ENCODE measurements around the gene XNDC1N. TPM values are rescaled to one million over a fixed set of nuclear protein-coding genes. Genes with fewer than 3 reads are reported as not detected.

XNDC1N gene
- 3.0 to 4.3 TPM (median 3.4 TPM) in 5 replicates for total RNA-seq (2022; extraction: Qiagen RNA extraction; ENCODE audit: low read depth)

GRCh38 chr11:71927820-71928736 lies at the start of gene XNDC1N:
XNDC1N (minus strand) TSS chr11:71928594; CDS start chr11:71923353, 5,241 bp downstream.

GRCh38 chr11:71928737-71929443 lies 496 bp upstream of the XNDC1N start, which contains the start of gene RNF121:
RNF121 (plus strand) TSS chr11:71929046; CDS start chr11:71929062, 16 bp downstream.

Other genes with a start within 250 kb of the XNDC1N start
- gene DEFB108B, start 95.4 kb downstream of the XNDC1N start, total RNA-seq (2022; extraction: Qiagen RNA extraction; ENCODE audit: low read depth), result not detected in 5 replicates
- gene DEFB131B, start 50.1 kb downstream of the XNDC1N start, total RNA-seq (2022; extraction: Qiagen RNA extraction; ENCODE audit: low read depth), result not detected in 5 replicates
- gene RNF121, start 452 bp upstream of the XNDC1N start, total RNA-seq (2022; extraction: Qiagen RNA extraction; ENCODE audit: low read depth), result 45.9 to 51.9 TPM (median 50.6 TPM) in 5 replicates
- gene IL18BP, start 70.3 kb upstream of the XNDC1N start, total RNA-seq (2022; extraction: Qiagen RNA extraction; ENCODE audit: low read depth), result 2.7 to 4.0 TPM (median 3.6 TPM) in 5 replicates
- gene NUMA1, start 151.9 kb upstream of the XNDC1N start, total RNA-seq (2022; extraction: Qiagen RNA extraction; ENCODE audit: low read depth), result 55.0 to 71.2 TPM (median 62.9 TPM) in 5 replicates
- gene LRRC51, start 152.3 kb upstream of the XNDC1N start, total RNA-seq (2022; extraction: Qiagen RNA extraction; ENCODE audit: low read depth), result 6.2 to 10.4 TPM (median 6.8 TPM) in 5 replicates
- 123 to 166 TPM (median 143 TPM) in 5 replicates for gene LAMTOR1, start 174.7 kb upstream of the XNDC1N start, total RNA-seq (2022; extraction: Qiagen RNA extraction; ENCODE audit: low read depth)
- not detected in 5 replicates for gene TOMT, start 177.3 kb upstream of the XNDC1N start, total RNA-seq (2022; extraction: Qiagen RNA extraction; ENCODE audit: low read depth)
- gene ANAPC15, start 184.1 kb upstream of the XNDC1N start, total RNA-seq (2022; extraction: Qiagen RNA extraction; ENCODE audit: low read depth), result 75.3 to 97.7 TPM (median 86.3 TPM) in 5 replicates
- gene FOLR3, start 207.1 kb upstream of the XNDC1N start, total RNA-seq (2022; extraction: Qiagen RNA extraction; ENCODE audit: low read depth), result not detected in 5 replicates